K562 (cell line): ENCODE data around the gene MIF. TPM values are rescaled to one million over a fixed set of nuclear protein-coding genes. Genes with fewer than 3 reads are reported as not detected.

Experiments
- ATAC-seq: fragments of 200-7000 bp; cut with Tn5 transposase; 3 replicates; pipeline ENCODE4 v1.9.1; 2020; ENCODE audit warnings: moderate library complexity
- BruUV-seq: library from RNA; stranded (reverse); fragments of 400-500 nt; replicated peaks from 2 replicates; lab custom pipeline; 2021; lab: Mats Ljungman, UMichigan
- CTCF ChIA-PET: fragments of 300-600 bp; formaldehyde crosslinking; extraction: SDS; loops from one replicate; lab custom pipeline; 2021; ENCODE audit warnings: low intra/inter-chr PET ratio; lab: Yijun Ruan, JAX
- POLR2A ChIA-PET: fragments of 300-600, 350-650 bp; sonication (Branson Sonifier 250); formaldehyde crosslinking; extraction: SDS; loops from one replicate; lab custom pipeline; 2021; ENCODE audit warnings: antibody characterized with exemption, inconsistent platforms; lab: Yijun Ruan, JAX
- DNase-seq, 4 experiments: peaks; one replicate each; pipeline versions ENCODE4 v3.0.0 to v3.0.0-alpha.2; 2011 to 2018; ENCODE audit warnings: low spot score in 3 of 4, mixed read lengths in 3 of 4; ENCODE audit errors: extremely low read depth in 1 of 4
- FAIRE-seq: peaks from 2 replicates; lab custom pipeline; 2011; peaks lifted over from hg19 to GRCh38; lab: Jason Lieb, UNC
- H2AFZ ChIP-seq: 2 replicates; pipeline ENCODE4 v1.6.0; 2011; ENCODE audit warnings: low read depth, low read length, control low read depth, inconsistent platforms
- H3K27ac ChIP-seq: fragments of 200-600 bp; 3 replicates; pipeline ENCODE4 v1.8.0; 2011; ENCODE audit warnings: low read depth, mild to moderate bottlenecking, control low read depth, inconsistent platforms, low read length, moderate library complexity, mixed read lengths; ENCODE audit errors: extremely low read depth
- H3K27me3 ChIP-seq, 2 experiments: fragments of 300-600 bp in 1 of 2; 2 replicates in 1 of 2; 3 replicates in 1 of 2; pipeline versions ENCODE4 v1.6.0 to v1.8.0; 2011; ENCODE audit warnings: inconsistent platforms in 2 of 2, low read length in 2 of 2, mild to moderate bottlenecking in 1 of 2, mixed read lengths in 1 of 2, moderate library complexity in 1 of 2; ENCODE audit not compliant: control insufficient read depth in 2 of 2, insufficient read depth in 2 of 2
- H3K36me3 ChIP-seq: fragments of 300-600 bp; 3 replicates; pipeline ENCODE4 v1.8.0; 2011; ENCODE audit warnings: mild to moderate bottlenecking, low read length, inconsistent platforms; ENCODE audit not compliant: control insufficient read depth, insufficient read depth
- H3K4me1 ChIP-seq, 2 experiments: fragments of 200-600 bp in 1 of 2; replicated peaks in 1 of 2; 2 replicates in 1 of 2; 3 replicates in 1 of 2; pipeline versions ENCODE4 v1.5.1 to v1.8.0; 2011; ENCODE audit warnings: inconsistent platforms in 2 of 2, low read length in 2 of 2, mild to moderate bottlenecking in 1 of 2, mixed read lengths in 1 of 2, moderate library complexity in 1 of 2; ENCODE audit not compliant: control insufficient read depth in 2 of 2, insufficient read depth in 2 of 2
- H3K4me2 ChIP-seq: 2 replicates; pipeline ENCODE4 v1.6.1; 2011; ENCODE audit warnings: low read length, control low read depth, inconsistent platforms, mixed read lengths; ENCODE audit not compliant: insufficient read depth
- H3K4me3 ChIP-seq: fragments of 200-600 bp; sonication (generic), shearing (Covaris generic); 2 replicates; pipeline ENCODE4 v1.5.1; 2016; ENCODE audit warnings: control low read depth, inconsistent platforms
- H3K79me2 ChIP-seq: fragments of 200-600 bp; 3 replicates; pipeline ENCODE4 v1.8.0; 2011; ENCODE audit warnings: low read length, inconsistent platforms; ENCODE audit not compliant: control insufficient read depth, insufficient read depth
- H3K9ac ChIP-seq, 2 experiments: 2 replicates each; pipeline versions ENCODE4 v1.6.0 to v1.6.1; 2011; ENCODE audit warnings: low read depth in 2 of 2, low read length in 2 of 2, control low read depth in 1 of 2, inconsistent platforms in 1 of 2, mild to moderate bottlenecking in 1 of 2, mixed read lengths in 1 of 2; ENCODE audit not compliant: insufficient read depth in 1 of 2
- H3K9me1 ChIP-seq: one replicate; pipeline ENCODE4 v1.6.0; 2011; ENCODE audit warnings: inconsistent platforms, mild to moderate bottlenecking, low read length, moderate library complexity; ENCODE audit not compliant: control insufficient read depth, insufficient read depth
- H3K9me3 ChIP-seq: replicated peaks from 2 replicates; pipeline ENCODE4 v1.5.1; 2011; ENCODE audit warnings: low read depth, low read length, inconsistent platforms; ENCODE audit not compliant: control insufficient read depth, insufficient read depth
- H4K20me1 ChIP-seq: replicated peaks from 2 replicates; pipeline ENCODE4 v1.6.1; 2011; ENCODE audit warnings: low read length, inconsistent platforms, mixed read lengths; ENCODE audit not compliant: control insufficient read depth, insufficient read depth
- CBFA2T3 ChIP-seq: fragments of 450-650 bp; IDR thresholded peaks from 2 replicates; pipeline ENCODE4 v1.6.1; 2017
- CREM ChIP-seq: IDR thresholded peaks from 2 replicates; pipeline ENCODE4 v1.6.1; 2014; ENCODE audit warnings: antibody characterized with exemption, low read depth
- ESRRB ChIP-seq: fragments of 250-450 bp; sonication (Bioruptor Pico); IDR thresholded peaks from 2 replicates; pipeline ENCODE4 v1.5.0; 2020; ENCODE audit warnings: mild to moderate bottlenecking, moderate library complexity, borderline replicate concordance
- NR3C1 ChIP-seq: sonication (generic); formaldehyde crosslinking; IDR thresholded peaks from 2 replicates; pipeline ENCODE4 v1.8.1; 2022; ENCODE audit warnings: missing genetic modification reagents
- POLR2AphosphoS5 ChIP-seq: IDR thresholded peaks from 2 replicates; pipeline ENCODE4 v1.6.1; 2011; ENCODE audit warnings: mild to moderate bottlenecking, low read depth, low read length, moderate library complexity; ENCODE audit not compliant: control insufficient read depth, insufficient read depth
- SLC30A9 ChIP-seq: fragments of 250-450 bp; sonication (Bioruptor Pico); IDR thresholded peaks from 2 replicates; pipeline ENCODE4 v1.8.0; 2022; ENCODE audit warnings: mild to moderate bottlenecking, moderate library complexity
- SMAD4 ChIP-seq: fragments of 250-450 bp; sonication (Bioruptor Pico); conservative IDR thresholded peaks from 2 replicates; pipeline ENCODE4 v1.8.0; 2021; ENCODE audit warnings: inconsistent platforms, mild to moderate bottlenecking, moderate library complexity
- THRAP3 ChIP-seq: fragments of 450-650 bp; IDR thresholded peaks from 2 replicates; pipeline ENCODE4 v1.6.1; 2016; ENCODE audit warnings: mild to moderate bottlenecking, inconsistent platforms, borderline replicate concordance
- WGBS: fragments of 100-300 bp; shearing (Covaris generic); methylation state at CpG from one replicate; pipeline ENCODE4 v1.1.6; 2016; ENCODE audit warnings: low coverage, mixed read lengths; ENCODE audit not compliant: insufficient coverage; ENCODE audit errors: missing lambda C conversion rate; 5-methylcytosine and 5-hydroxymethylcytosine counted together
- in situ Hi-C: fragments of 300-500 bp; cut with MboI; formaldehyde crosslinking; loops from 4 replicates; pipeline ENCODE4 v1.15.0; 2018; ENCODE audit warnings: inconsistent platforms, mixed read lengths
- intact Hi-C: fragments of 100-400 bp; cut with micrococcal nuclease; formaldehyde crosslinking; loops from 2 replicates; pipeline ENCODE4 v1.14.2; 2022
- polyA plus RNA-seq, 8 experiments: library from polyadenylated mRNA; depleted of rRNA in 4 of 8; stranded (reverse) in 5 of 8; unstranded in 3 of 8; fragments of >200 nt; fragmentation: Nextera tagmentation in 2 of 8; fragmentation: Illumina TruSeq in 1 of 8; extraction: Ambion mirVana in 2 of 8; extraction: Trizol in 1 of 8; gene quantifications; 2 replicates each; pipeline versions ENCODE4 v1.2.1 to v1.2.3, GENCODE V29; 2011 to 2014; ENCODE audit warnings: inconsistent platforms in 1 of 8, missing spikeins in 1 of 8
- total RNA-seq, 7 experiments: library from RNA; depleted of rRNA in 6 of 7; stranded (reverse); fragments of >200 nt in 6 of 7; fragmentation: Illumina TruSeq in 2 of 7; extraction: Trizol in 2 of 7; gene quantifications; 2 replicates each; pipeline versions ENCODE4 v1.2.1 to v1.2.3, GENCODE V29; 2011 to 2021; ENCODE audit warnings: low replicate concordance in 1 of 7
- TF ChIP-seq, protein P1 (sequence below), 3 experiments: fragments of 200-800 bp in 1 of 3; sonication (Bioruptor generic) in 1 of 3; sonication (generic) in 1 of 3; formaldehyde crosslinking in 1 of 3; IDR thresholded peaks; 2 replicates each; pipeline versions ENCODE4 v1.6.1 to v1.8.0; 2016 to 2022; ENCODE audit warnings: mild to moderate bottlenecking in 2 of 3, missing compliant biosample characterization in 2 of 3, missing genetic modification characterization in 2 of 3, missing genetic modification reagents in 1 of 3
- TF ChIP-seq, protein P2 (sequence below): IDR thresholded peaks from 2 replicates; pipeline ENCODE4 v1.6.1; 2014; ENCODE audit warnings: antibody characterized with exemption

The MIF gene
- total and polyA plus RNA-seq, 9 of the 15 experiments (the other 6 are each of a cell fraction or from before 2014, with no cell fraction given) = 7.4 to 666 (median 193) TPM

DNA sequence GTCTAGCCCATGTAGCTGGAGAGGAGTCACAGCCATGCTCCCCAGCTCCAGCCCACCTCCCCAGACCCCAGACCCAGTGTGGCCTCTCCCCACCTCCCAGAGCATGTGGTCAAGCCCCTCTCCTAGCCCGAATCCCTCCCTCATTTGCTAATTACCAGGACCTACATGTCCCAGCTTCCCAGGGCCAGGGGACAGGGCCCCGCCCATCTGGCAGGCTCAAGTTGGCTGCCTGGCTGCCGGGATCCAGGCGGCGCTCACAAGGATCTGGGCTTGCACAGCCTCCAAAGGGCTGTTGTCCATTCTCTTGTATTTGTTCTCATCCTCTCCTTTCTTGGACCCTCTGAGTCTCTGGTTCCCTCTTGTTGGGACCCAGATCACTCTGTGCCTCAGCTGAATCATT lies 4.6 kb upstream of the MIF start:
- H2AFZ ChIP-seq = no peak overlapping the region
- no peak overlapping the region for H3K27ac ChIP-seq
- TF ChIP-seq THRAP3 = no peak
- TF ChIP-seq NR3C1 = no peak
- TF ChIP-seq POLR2AphosphoS5 = no peak
- TF ChIP-seq SLC30A9 (CRISPR knock-in tag) = no peak
- no peak for TF ChIP-seq SMAD4 (CRISPR knock-in tag)
- no peak for TF ChIP-seq CREM
- no peak for TF ChIP-seq ESRRB (CRISPR knock-in tag)
- TF ChIP-seq, protein P1, sequence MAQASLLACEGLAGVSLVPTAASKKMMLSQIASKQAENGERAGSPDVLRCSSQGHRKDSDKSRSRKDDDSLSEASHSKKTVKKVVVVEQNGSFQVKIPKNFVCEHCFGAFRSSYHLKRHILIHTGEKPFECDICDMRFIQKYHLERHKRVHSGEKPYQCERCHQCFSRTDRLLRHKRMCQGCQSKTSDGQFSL (CRISPR knock-in tag; IDR thresholded peaks at IDR 0.05) = no peak
- TF ChIP-seq, protein P1 (tag; IDR thresholded peaks at IDR 0.05) = no peak
- no peak for TF ChIP-seq CBFA2T3
- TF ChIP-seq, protein P2, sequence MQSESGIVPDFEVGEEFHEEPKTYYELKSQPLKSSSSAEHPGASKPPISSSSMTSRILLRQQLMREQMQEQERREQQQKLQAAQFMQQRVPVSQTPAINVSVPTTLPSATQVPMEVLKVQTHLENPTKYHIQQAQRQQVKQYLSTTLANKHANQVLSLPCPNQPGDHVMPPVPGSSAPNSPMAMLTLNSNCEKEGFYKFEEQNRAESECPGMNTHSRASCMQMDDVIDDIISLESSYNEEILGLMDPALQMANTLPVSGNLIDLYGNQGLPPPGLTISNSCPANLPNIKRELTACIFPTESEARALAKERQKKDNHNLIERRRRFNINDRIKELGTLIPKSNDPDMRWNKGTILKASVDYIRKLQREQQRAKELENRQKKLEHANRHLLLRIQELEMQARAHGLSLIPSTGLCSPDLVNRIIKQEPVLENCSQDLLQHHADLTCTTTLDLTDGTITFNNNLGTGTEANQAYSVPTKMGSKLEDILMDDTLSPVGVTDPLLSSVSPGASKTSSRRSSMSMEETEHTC = no peak
- intact Hi-C loops = no loop called here
- no peak overlapping the region for H3K4me2 ChIP-seq
- peaks cover 4% of the 10 kb centered on the region; the same call in 1 of the 2 replicates for H3K9me3 ChIP-seq
- WGBS = 71% methylated on average over 1 of the region's 5 CpGs
- peaks cover 10% of the 10 kb centered on the region for H3K79me2 ChIP-seq
- no peaks in the 10 kb centered on the region for H3K36me3 ChIP-seq
- no TSS peak for BruUV-seq
- H3K27me3 ChIP-seq = no peaks in the 10 kb centered on the region
- H3K4me3 ChIP-seq = no peak overlapping the region
- ChIA-PET POLR2A (no interaction called here), CTCF (no interaction called here)
- in situ Hi-C loops = no loop called here
- H3K9ac ChIP-seq = peak overlapping the region in 1 of 2 experiments; percentile 11; a peak in 1 of 4 replicates
- ATAC-seq (no peak), DNase-seq (no peak), FAIRE-seq (no peak)
- no peaks in the 10 kb centered on the region for H3K9me1 ChIP-seq
- H4K20me1 ChIP-seq = no peaks in the 10 kb centered on the region
- H3K4me1 ChIP-seq = peaks cover 19 to 26% of the 10 kb centered on the region in 2 experiments
